ENCODE measurements around the gene NRG2.

The NRG2 gene

GRCh38 chr5:139829471-139829870 is 213.6 kb downstream of the NRG2 start:
- DNase-seq, result no peak

- DNase-seq, result no peak
Measured at GRCh38 chr5:139828207-139828895, 214.7 kb downstream of the NRG2 start.

- DNase-seq, result no peak
Measured at GRCh38 chr5:139825690-139826089, 217.4 kb downstream of the NRG2 start.

- DNase-seq, result no peak
Measured at GRCh38 chr5:139823757-139824355, 219.2 kb downstream of the NRG2 start.

GRCh38 chr5:139822553-139823425 is 220.3 kb downstream of the NRG2 start:
- DNase-seq, result no peak

- DNase-seq, result no peak
Measured at GRCh38 chr5:139821806-139822552, 221.1 kb downstream of the NRG2 start.

- DNase-seq, result no peak
Measured at GRCh38 chr5:139820606-139821005, 222.5 kb downstream of the NRG2 start.

GRCh38 chr5:139820130-139820529 is 223.0 kb downstream of the NRG2 start:
- no peak for DNase-seq

GRCh38 chr5:139817970-139818369 is 225.1 kb downstream of the NRG2 start:
- no peak for DNase-seq

GRCh38 chr5:139817362-139817761 is 225.7 kb downstream of the NRG2 start:
- peak; percentile 37 for DNase-seq

GRCh38 chr5:139816566-139816965 is 226.5 kb downstream of the NRG2 start:
- DNase-seq, result no peak

- no peak for DNase-seq
Measured at GRCh38 chr5:139814704-139815280, 228.3 kb downstream of the NRG2 start.

GRCh38 chr5:139814191-139814601 is 228.9 kb downstream of the NRG2 start:
- DNase-seq, result no peak

GRCh38 chr5:139812836-139813805 is 230.0 kb downstream of the NRG2 start:
- DNase-seq, result no peak

GRCh38 chr5:139812323-139812722 is 230.8 kb downstream of the NRG2 start:
- DNase-seq, result no peak

GRCh38 chr5:139811274-139811607 is 231.9 kb downstream of the NRG2 start:
- no peak for DNase-seq

GRCh38 chr5:139810341-139811273 is 232.5 kb downstream of the NRG2 start:
- DNase-seq, result no peak

- DNase-seq, result no peak
Measured at GRCh38 chr5:139809331-139809810, 233.7 kb downstream of the NRG2 start.

- DNase-seq, result peak; percentile 80
Measured at GRCh38 chr5:139808481-139809330, 234.4 kb downstream of the NRG2 start.

Data from right forelimb (tissue), 1 donor.